ENCODE results near the gene ZC3H18. TPM values are rescaled to one million over a fixed set of nuclear protein-coding genes. Genes with fewer than 3 reads are reported as not detected.

Gene ZC3H18
- polyA plus RNA-seq, 3 donors = 11.1 to 27.0 (median 26.0) TPM

DNA sequence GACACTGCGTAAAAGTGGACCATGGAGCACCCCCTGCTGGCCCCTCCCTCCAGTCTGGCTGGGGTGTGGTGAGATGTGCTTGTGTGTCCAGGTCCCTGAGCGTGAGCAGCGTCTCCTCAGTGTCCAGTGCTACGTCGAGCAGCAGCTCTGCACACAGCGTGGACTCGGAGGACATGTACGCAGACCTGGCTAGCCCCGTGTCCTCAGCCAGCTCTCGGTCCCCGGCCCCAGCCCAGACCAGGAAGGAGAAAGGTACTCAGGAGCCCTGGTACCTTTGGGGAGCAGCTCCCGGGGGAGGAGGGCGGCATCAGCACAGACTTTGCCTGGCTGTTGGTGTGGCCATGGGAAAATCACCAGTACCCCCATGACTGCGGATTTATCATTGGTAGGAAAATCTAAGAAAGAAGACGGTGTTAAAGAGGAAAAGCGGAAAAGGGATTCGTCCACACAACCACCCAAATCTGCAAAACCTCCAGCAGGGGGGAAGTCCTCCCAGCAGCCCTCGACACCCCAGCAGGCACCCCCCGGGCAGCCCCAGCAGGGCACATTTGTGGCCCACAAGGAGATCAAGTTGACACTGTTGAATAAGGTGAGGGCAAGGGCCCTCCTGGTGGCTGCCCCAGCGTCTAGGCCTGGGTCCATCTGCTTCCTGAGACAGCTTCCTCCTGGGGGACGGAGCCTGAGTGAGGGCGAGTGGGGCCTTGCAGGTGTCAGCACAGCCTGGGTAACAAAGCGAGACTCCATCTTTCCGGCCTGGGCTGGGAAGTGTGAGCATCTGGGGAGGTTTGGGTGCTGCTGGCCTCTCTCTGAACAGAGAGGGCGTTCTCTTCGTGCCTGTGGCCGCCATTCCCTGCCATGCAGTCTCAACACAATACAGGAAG, 57.6 kb downstream of the ZC3H18 start:
- H3K27ac ChIP-seq (ENCODE audit: low read depth, low read length) = no peak overlapping the region
- WGBS, 3 donors = 91 to 95% (median 93%) methylated on average over 27 of the region's 27 CpGs

DNA sequence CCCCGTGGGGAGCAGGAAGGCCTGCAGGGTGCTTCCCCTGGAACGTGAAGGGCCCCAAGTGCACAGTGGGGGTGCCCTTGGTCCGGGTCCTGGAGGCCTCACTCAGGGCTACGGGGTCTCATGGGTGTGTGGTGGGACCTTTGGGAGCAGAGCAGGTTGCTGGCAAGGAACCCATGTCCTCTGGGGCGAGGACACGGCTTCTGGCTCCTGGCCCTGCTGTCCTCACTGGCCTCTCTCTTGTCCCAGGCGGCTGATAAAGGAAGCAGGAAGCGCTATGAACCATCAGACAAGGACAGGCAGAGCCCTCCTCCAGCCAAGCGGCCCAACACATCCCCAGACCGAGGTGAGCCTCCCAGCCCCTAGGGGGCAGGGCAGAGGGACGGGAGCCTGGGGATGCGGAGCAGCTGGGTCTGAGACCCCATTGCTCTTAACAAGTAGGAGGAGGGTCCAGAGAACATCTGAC, 58.3 kb downstream of the ZC3H18 start:
- WGBS, 3 donors = 61 to 73% (median 64%) methylated on average over 12 of the region's 12 CpGs
- H3K27ac ChIP-seq (ENCODE audit: low read depth, low read length) = no peak overlapping the region

DNA sequence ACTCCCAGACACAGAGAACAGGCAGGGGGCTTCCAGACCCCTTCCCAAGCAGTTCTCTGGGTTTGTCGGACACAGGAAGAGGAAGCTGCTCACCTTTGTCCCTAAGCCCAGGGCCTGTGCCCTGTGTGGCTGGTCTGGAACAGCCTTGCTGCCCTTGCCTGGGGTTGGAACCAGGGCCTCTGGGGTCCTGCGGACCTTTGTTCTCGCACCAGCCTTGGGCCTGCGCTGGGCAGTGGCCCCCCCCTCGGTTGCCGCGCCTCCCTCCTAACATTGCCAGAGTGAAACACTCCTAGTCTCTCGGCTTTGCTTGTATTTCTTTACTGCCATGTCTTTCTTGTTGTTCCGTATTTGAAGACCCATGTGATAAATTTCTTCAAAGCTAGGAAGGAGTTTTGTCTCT, 59.6 kb downstream of the ZC3H18 start:
- WGBS, 3 donors = 83 to 88% (median 85%) methylated on average over 9 of the region's 9 CpGs
- no peak overlapping the region for H3K27ac ChIP-seq (ENCODE audit: low read depth, low read length)

DNA sequence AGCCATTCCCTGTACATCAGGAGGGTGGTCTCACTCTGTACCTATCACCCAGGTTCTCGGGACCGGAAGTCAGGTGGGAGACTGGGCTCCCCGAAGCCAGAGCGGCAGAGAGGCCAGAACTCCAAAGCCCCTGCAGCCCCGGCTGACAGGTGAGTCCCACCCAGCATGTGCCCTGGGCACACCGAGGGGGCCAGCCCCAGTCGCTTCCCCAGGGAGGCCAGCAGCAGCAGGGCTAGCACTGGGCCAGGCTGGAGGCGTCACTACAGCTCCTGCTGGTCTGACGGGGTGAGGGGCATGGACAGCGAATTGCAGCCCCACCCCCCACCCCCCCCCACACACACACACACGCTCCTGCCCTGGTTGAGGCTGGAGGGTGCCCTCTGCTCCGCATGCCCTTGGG, 60.2 kb downstream of the ZC3H18 start:
- 89 to 95% (median 90%) methylated on average over 11 to 12 of the region's 12 CpGs for WGBS, 3 donors

DNA sequence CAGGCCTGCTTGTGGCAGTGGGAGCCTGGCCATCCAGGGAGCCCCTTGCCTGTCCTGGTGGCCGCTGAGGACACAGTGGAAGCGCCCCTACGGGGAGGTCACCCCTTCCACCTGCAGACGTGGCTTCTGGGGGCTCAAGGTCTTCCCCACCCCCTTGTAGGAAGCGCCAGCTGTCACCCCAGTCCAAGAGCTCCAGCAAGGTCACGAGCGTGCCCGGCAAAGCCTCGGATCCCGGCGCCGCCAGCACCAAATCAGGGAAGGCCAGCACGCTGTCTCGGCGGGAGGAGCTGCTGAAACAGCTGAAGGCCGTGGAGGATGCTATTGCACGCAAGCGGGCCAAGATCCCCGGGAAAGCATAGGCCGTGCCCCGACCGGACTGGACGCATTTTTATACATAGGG, 60.7 kb downstream of the ZC3H18 start:
- no peak overlapping the region for H3K27ac ChIP-seq (ENCODE audit: low read depth, low read length)
- WGBS, 3 donors = 89 to 92% (median 91%) methylated on average over 23 of the region's 23 CpGs

More for the DNA sequence above, 60.2 kb downstream of the ZC3H18 start:
- no peak overlapping the region for H3K27ac ChIP-seq (ENCODE audit: low read depth, low read length)

DNA sequence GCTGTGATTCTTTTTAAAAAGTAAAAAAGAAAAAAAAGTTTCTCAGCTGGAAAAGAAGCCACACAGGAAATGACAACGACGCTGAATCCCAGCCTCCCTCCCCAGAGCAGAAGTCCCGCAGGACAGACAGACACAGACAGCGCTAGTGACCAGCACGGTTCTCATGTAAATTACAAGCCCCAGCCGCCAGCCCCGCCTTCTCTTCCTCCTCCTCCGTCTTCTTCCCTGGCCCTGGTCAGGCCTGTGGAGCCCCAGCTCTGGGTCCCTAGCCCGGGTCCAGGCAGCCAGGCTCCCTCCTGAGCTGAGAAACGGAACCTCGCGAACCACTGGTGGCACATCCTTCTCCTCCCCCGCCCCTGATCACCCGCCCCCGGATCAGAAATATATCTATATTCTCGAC, 61.2 kb downstream of the ZC3H18 start:
- 69 to 84% (median 70%) methylated on average over 16 of the region's 16 CpGs for WGBS, 3 donors
- no peak overlapping the region for H3K27ac ChIP-seq (ENCODE audit: low read depth, low read length)

DNA sequence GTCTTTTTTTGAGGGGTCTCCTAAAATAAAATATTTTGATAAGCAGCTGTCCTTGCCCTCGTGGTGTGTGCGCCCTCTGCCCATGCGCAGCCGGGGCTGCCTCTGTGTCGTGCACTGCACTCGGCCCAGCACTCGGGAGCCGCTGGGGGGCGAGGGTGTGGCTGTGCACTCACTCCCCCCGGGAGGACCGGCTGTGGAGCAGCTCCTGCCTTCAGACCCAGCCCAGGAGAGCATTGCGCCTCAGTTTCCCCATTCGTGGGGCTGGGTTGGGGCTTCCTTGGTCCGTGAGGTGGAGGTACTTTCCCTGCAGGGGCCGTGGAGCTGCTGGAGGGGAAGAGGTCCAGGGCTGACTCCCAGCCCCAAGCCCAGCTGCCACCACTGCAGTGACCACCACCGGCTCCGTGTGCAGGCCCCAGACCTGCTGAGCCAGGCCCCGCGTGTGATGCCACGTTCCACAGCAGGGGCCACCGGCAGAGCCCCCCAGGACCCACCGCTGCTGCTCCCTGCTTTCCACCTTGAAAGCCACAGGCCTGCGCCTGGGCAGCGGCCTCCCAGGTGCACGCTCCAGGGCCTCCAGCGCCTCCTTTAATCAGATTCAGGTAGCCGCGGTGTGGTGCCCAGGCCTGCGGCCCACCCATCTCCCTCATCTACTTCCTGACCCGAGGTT, 61.9 kb downstream of the ZC3H18 start:
- no peak overlapping the region for H3K27ac ChIP-seq (ENCODE audit: low read depth, low read length)
- WGBS, 3 donors = 89 to 93% (median 90%) methylated on average over 30 of the region's 30 CpGs

DNA sequence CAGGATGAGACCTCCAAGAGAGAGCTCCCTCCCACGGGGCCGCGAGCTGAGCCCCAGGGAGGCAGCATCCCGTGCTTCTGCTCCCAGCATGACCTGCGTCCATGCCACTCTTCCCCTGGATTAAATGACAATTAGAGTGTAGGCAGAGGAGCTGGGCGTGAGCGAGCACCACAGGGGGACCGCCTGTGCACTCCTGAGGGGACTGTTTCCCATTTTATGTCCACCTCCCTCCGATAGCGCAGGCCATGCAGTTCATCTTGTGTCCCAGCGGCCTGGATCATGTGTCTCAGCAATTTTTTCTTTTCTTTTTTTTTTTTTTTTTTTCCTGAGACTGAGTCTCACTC, 62.4 kb downstream of the ZC3H18 start:
- H3K27ac ChIP-seq (ENCODE audit: low read depth, low read length) = no peak overlapping the region
- 93 to 96% (median 95%) methylated on average over 11 of the region's 11 CpGs for WGBS, 3 donors

DNA sequence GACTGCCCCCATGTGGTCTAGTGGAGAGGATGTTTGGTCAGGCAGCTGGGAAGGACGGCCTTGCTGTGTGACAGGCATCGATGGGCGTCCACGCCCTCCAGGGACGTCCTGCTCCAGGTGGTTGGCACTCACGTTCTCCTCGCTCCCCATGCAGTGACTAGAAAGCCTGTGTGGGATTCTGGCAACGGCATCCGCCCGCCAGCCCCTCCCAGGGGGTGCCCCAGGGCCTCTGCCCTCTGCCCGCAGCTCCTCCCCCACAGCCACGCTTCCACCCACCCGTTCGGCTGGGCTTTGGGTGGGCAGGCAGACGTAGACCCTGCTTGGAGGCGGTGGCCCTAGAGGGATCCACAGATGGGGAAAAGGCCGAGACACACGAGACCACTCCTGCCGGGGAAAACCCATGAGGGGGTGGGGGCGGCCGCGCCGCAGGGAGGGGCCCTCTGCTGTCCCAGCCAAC, 63.5 kb downstream of the ZC3H18 start:
- no peak overlapping the region for H3K27ac ChIP-seq (ENCODE audit: low read depth, low read length)

DNA sequence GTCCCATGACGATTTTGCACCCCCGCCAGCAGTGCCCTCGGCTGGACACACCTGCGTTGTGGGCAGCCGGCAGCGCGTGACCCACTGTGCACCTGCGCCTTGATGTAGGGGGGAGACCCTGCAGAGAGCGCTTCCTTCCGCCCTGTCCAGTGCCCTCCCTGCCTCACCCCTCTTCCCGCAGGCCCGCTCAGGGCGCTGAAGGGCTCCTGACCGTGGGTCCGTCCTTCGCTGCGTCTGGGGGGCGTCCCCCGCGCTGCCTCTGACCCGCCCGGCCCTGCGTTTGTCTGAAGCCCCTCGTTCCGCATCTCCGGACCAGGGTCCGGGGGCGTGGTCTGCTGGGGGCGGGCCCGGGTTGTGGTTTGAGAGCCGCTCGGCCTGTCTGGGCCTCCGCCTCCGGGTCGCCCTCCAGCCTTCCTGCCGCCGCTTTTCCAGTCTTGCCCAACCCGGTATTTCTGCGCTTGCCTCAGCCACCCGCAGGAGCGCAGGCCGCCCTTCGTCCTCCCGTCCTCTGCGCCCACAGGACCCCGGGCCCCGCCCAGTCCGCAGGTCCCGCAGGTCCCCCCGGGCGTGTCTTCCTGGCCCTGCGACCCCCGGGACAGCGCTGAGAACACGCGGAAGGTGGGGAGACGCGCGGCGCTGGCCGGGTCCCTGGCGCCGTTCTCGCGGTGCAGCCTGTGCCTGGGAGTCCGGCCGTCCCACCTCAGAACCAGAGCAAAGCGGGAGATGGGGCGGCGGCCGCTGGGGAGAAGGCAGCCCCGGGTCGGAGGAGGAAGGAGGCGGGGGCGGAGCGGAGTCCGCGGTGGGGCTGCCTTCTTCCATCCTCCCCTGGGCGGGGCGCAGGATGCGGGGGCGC, 64.2 kb downstream of the ZC3H18 start:
- WGBS, 3 donors = 5 to 34% (median 9%) methylated on average over 70 to 81 of the region's 82 CpGs
- H3K27ac ChIP-seq (ENCODE audit: low read depth, low read length) = no peak overlapping the region

More for the DNA sequence above, 63.5 kb downstream of the ZC3H18 start:
- WGBS, 3 donors = 30 to 52% (median 33%) methylated on average over 19 to 23 of the region's 23 CpGs

DNA sequence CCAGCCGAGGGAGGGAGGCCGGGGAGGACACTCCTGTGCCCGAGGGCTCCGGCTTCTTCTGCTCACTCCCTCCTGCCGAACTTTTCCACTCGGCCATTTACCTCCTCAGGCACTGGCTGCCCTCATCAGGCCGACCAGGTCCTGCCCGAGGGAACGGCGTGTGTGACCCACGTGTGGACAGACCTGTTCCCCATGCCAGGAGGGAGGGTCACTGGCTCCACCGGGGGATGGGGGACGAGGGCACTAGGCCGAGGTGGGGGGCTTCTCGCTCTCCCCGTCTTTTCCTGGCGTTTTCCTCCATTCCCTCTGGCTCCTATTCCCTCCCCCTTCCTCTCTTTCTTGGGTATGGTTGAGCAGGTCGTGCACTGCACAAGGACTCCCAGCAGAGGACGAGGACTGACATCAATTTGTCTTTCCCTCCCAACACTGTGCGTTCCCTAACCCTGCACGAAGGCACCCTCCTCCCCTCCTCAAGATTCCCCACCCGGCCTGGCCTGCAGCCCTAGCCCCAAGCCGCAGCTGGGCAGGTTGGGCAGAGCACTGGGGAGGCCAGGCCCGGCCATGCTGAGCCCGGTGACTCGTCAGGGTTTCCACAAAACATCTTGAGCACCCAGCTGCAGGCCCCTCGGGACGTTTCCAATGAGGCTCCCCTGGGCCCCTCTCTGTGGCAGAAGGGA, 64.9 kb downstream of the ZC3H18 start:
- 36 to 75% (median 39%) methylated on average over 27 to 28 of the region's 28 CpGs for WGBS, 3 donors
- H3K27ac ChIP-seq (ENCODE audit: low read depth, low read length) = no peak overlapping the region

DNA sequence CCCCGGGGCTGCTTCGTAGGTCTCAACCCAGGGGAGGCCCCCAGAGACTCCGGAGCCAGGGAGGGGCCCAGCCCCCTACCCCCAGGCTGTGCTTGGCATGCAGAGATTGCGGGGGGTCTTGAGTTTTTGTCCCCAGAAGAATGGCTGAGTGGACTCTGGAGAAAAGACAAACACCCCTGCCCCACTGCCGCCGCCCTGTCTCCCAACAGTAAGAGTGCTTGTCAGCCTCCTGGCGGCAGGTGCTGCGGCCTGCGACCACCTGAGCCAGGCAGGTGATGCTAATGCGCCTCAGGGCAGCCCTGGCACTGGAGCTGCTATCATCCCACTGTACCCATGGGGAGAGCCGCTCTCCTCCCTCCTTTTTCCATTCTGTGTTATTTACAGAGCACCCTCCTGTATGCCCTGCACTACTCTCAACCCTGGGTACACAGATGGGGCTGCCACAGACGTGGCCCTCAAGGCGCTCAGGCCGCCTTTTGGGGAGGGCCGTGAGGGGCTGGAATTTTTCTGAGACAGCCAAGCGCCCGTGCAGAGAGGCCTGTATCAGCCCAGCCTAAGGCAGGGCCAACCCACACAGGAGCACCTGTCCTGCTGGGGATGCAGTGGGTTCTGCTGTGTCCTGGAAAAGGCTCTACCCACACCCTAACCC, 65.6 kb downstream of the ZC3H18 start:
- H3K27ac ChIP-seq (ENCODE audit: low read depth, low read length) = no peak overlapping the region
- 91 to 97% (median 91%) methylated on average over 17 of the region's 17 CpGs for WGBS, 3 donors

DNA sequence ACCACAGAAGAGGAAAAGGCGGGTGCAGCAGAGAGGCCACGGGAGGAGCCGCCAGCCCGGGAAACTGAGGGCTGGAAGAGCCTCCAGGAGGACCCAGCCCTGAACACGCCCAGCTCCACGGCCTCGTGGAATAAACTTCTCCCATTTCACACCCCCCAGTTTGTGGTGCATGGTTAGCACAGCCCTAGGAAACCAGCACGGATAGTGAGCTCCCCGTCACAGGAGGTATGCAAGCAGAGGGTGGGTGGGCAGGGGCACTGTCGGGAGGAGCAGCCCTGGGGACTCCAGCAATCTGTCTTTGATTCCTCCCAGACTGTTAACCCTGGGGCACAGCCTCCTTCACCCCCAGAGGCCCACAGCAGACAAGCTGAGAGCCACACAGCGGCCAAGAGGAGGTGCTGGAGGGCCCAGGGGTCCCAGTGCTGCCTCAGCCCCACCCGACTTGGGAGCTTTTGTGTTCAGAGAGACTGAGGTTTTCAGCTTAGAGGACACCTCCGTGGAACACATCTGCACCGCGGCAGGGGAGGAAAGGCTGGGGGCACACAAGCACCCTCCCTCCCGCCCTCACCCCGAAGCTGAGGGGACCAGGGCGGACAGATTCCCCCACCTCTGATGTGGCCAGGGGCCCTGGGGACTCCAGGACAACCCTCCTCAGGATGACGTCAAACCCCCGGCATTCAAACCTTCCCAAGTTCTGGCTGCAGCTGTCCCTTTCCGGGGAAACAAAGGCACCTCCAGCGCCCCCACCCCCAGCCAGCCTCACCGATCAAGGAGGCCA, 66.5 kb downstream of the ZC3H18 start:
- no peak overlapping the region for H3K27ac ChIP-seq (ENCODE audit: low read depth, low read length)
- WGBS, 3 donors = 62 to 86% (median 66%) methylated on average over 23 of the region's 23 CpGs

DNA sequence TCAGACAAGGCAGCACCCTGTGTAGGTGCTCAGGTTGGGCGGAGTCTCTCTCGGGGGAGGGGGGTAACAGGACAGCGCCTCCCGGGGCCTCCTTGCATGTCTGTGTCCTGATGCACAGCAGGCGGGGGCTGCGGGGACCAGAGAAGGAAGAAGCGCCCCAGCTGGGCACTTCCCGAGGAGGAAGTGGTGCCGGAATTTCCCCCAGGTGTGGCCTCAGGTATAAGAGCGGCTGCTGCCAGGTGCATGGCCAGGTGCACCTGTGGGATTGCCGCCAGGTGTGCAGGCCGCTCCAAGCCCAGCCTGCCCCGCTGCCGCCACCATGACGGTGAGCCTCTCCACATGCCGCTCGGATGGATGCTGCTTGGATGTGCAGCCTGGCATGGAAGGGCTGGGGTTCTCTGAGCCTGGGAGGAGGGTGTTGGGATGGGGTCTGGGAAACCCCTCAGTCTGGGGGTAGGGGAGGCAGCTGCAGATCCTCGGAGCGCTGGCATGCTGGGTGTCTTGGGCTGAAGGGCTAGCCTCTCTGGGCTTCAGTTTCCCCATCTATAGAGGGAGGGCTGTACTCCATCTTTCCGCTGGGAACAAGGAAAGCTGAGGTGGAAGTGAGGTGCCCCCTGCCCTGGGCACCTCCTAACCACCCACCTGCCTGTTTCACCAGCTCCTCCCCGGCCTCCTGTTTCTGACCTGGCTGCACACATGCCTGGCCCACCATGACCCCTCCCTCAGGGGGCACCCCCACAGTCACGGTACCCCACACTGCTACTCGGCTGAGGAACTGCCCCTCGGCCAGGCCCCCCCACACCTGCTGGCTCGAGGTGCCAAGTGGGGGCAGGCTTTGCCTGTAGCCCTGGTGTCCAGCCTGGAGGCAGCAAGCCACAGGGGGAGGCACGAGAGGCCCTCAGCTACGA, 68.4 kb downstream of the ZC3H18 start, which contains the start of gene IL17C:
Gene IL17C (plus strand): TSS at position 250 of the 908 bp plus-strand sequence. CDS start 70 bp downstream, at position 320.
- 33 to 46% (median 44%) methylated on average over 25 to 27 of the region's 27 CpGs for WGBS, 3 donors
- no peak within 1 kb of the TSS for H3K27ac ChIP-seq (ENCODE audit: low read depth, low read length)

DNA sequence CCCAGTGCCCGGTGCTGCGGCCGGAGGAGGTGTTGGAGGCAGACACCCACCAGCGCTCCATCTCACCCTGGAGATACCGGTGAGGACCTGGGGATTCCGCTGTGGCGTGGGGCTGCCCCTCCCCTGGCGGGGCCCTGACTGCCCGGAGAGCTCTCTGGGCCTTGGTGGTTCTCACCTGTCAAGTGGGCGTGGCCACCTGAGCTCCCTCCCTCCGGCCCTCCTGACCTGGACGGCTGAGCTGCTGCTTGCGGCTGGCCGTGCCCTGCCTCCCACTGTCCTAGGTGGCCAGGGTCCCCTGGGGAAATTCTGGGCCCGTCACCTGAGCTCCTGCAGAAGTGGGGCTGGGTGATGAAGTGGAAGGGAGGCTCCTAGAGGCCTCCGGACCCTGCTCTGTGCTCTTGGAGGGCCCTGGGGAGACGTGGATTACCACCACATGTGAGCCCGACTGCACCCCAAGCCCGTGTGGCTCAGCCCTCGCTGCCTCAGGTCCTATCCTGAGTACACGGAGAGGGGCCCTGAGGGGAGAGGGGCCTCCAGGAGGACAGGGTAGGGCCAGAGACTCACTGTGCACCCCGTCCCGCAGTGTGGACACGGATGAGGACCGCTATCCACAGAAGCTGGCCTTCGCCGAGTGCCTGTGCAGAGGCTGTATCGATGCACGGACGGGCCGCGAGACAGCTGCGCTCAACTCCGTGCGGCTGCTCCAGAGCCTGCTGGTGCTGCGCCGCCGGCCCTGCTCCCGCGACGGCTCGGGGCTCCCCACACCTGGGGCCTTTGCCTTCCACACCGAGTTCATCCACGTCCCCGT, 69.2 kb downstream of the ZC3H18 start:
- H3K27ac ChIP-seq (ENCODE audit: low read depth, low read length) = no peak overlapping the region
- 19 to 61% (median 22%) methylated on average over 42 to 45 of the region's 45 CpGs for WGBS, 3 donors

All from adipose tissue (tissue), 3 donors.